Measurements from ENCODE around the gene EYA3.

GRCh38 chr1:28071813-28072212 lies 16.6 kb downstream of the EYA3 start:
- no peak for TF ChIP-seq POLR2A (IDR thresholded peaks at IDR 0.05)
- TF ChIP-seq POLR2AphosphoS5 (IDR thresholded peaks at IDR 0.05): no peak
